Fibroblast of skin of right biceps (primary cell): ENCODE data around the gene MPZL1.

ENCODE experiments used
- DNase-seq: peaks from one replicate; pipeline ENCODE4 v3.0.0-alpha.2; 2013

Gene MPZL1

GRCh38 chr1:167721617-167722151, at the start of gene MPZL1:
TSS of gene MPZL1 (plus strand) at chr1:167721982. CDS start at chr1:167722152, 170 bp downstream.
- peak; percentile 94 for DNase-seq

DNA sequence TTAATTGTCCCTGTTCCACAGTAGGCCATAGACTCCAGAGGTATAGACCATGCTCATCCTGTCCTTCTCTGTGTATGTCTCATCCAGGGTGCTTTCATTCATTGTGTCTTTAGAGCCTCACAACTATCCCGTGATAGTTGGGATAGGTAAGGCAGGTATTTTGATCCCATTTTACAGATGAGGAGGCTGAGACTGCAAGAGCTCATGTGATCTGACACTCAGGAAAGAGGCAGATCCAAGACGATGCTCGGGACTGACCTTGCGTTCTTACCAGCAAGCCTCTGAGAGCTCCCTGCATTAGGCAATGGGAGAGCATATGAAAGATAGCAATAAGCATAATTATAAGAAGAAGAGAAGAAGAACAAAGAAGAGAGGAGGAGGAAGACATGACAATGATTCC, 49.0 kb upstream of the MPZL1 start:
- no peak for DNase-seq

GRCh38 chr1:167673265-167673664, 48.5 kb upstream of the MPZL1 start:
- no peak for DNase-seq

- DNase-seq = no peak
These were observed 47.6 kb upstream of the MPZL1 start for GRCh38 chr1:167674156-167674555.

DNA sequence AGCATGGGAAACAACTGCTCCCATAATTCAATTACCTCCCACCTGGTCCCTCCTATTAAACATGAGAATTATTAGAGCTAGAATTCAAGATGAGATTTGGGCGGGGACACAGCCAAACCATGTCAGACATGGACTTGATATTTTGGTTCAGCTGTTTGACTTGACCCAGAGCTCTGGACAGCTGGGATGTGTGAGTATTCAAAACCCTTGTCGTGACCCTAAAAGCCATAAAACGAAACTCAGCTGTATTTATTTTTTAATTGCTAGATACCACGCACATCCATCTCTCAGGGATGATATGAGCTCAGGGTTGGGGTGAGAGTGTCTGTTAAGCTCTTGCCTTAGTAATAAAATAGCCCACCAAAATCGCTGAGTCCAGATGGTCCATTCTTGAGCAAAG, 46.3 kb upstream of the MPZL1 start:
- DNase-seq = no peak

GRCh38 chr1:167676205-167676915, 45.4 kb upstream of the MPZL1 start:
- no peak for DNase-seq

GRCh38 chr1:167676916-167677848, 44.6 kb upstream of the MPZL1 start:
- no peak for DNase-seq

DNA sequence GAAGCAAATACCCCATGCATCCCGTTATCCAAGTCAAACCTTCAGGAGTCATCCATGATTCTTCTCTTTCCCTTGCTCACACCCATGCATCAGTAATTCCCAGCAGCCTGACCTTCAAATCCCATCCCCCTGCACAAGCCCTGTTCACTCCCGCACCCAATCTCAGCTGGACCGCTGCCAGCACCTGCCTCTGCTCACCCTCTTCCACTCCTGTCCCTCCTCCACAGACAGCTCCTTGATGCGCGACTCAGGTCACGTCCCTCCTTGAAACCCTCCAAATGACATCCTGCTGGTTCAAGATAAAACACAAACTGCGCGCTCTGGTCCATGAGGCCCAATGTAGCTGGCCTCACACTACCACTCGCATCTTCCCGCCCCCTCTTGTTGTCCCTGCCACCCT, 43.4 kb upstream of the MPZL1 start:
- no peak for DNase-seq

DNA sequence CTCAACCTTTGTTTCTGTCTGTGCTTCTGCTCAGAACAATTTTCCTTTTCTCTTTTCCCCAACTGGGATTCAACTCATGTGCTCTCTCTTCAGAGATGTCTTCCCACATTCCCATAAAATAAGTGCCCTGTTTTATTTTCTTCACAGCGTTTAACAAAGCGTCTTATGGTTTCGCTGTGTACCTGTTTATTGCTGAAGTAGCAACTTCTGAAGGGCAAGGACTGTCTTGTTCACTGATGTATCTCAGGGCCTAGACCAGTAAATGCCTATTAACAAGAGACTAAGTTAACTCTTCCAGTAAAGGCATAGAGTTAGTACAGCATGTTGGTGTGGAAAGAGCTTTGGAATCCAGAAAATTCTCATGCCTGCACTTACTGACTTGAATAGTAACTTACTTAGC, 42.9 kb upstream of the MPZL1 start:
- no peak for DNase-seq

DNA sequence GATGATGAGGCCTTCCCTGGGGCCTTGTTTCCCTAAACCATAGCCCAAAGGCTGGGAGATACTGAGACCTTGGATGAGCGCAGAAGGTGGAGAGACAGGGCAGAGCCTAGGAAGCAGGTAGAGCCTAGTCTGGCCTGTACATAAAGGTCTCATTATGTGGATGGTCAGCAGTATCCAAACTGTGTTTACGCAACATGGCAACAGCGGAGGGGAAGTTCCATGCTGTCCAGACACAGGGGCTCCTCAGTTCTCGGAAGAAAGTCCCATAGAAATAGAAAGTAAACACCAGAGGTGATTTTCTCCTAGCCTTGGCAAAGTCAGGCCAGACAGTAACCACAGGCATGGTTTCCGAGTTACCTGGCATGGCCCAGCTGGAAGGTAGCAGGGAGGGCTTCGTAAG, 42.1 kb upstream of the MPZL1 start:
- no peak for DNase-seq

DNA sequence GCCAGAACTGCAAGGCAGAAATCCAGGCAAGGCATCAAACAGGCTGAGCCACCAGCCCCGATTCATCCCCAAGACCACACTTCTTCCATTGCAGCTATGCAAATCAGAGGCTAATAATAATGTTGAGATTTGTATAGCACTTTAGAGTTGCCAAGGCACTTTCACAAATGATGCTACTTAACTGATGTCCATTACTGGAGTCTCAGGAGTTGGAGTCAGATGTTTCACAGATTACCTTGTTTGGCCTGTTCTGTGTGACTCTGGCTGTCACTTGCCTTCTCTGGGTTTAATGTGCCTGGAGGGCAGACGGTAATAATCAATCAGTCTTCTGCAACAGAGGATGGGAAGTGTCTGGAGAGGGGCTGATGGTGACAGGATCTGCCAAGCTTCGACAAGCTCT, 40.8 kb upstream of the MPZL1 start:
- no peak for DNase-seq

- DNase-seq = no peak
These were observed 40.2 kb upstream of the MPZL1 start for GRCh38 chr1:167681451-167682098.

GRCh38 chr1:167683226-167683625, 38.6 kb upstream of the MPZL1 start:
- DNase-seq = no peak

DNA sequence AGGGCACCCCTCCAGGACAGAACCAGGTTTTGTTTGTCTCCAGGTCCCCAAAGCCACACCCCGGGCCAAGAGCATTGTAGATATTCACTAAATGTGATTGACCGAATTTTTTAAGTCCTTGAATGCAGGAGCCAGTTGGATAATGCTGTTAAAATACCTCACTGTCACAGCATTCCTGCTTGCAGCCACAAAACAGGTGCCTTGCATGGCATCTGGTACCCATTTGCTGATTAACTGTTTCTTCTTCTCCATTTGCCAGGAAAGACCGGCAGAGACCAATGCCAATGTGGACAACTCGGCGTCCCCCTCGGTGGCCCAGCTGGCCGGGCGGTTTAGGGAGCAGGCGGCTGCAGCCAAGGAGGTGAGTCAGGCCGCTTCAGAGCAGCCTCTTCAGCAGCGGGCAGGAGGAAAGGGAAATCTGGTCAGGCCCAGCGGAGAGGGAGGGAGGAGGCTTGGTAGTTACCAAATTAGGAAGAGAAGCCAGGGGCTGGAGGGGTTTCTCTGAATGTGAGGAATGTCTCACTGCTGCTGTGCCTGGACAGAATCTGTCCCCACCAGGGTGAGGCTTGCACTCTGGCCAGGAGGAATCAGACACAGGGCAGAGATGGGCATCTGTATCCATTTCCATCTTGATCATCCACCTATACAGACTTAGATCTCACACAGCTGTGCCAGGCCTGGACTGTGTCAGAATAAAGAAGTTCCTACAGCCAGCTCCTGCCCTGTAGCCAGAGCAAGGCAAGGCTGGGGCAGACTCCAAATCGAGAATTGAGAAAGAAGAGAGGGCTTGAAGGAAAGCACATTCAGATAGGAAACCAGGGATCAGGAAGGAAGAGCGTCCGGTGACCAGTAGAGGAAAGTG, 37.9 kb upstream of the MPZL1 start:
- peak; percentile 52 for DNase-seq

- no peak for DNase-seq
These were observed 35.9 kb upstream of the MPZL1 start for GRCh38 chr1:167685844-167686243.

GRCh38 chr1:167687919-167688519, 33.8 kb upstream of the MPZL1 start:
- DNase-seq = peak; percentile 72

DNA sequence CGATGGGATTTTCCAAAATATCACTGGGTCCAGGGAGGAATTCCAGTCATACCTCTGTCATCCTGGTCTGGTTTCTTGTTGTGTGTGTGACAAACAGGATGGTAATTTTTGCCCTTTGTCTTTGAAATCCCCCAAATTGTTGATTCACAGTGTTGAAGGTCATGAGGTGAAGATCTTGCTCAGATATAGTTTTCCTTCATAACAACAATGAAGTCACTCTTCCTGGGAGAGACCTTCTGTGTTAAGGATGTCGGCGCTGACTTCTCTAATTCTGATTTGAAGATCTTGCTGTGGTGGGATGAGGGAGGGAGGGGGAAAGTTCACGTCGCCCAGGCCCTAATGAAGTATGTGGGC, 32.2 kb upstream of the MPZL1 start:
- DNase-seq = no peak

DNA sequence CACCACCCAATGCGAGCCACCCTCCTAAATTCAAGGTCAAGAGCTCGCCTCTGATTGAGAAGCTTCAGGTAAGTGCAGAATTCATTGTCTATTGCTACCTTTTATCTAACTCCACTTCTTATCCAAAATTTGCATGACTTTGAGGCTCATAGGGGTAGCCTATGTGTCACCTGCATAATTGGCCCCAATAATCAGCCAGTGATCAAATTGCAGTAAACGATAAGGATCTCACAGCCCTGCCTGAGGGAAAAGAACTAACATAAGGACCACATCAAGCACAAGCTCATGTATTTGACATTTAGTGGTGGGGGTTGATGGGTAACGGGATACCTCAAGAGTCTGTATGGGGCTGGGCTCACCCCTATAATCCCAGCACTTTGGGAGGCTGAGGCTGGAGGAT, 31.7 kb upstream of the MPZL1 start:
- no peak for DNase-seq

- no peak for DNase-seq
These were observed 28.2 kb upstream of the MPZL1 start for GRCh38 chr1:167693425-167694045.

- DNase-seq = no peak
These were observed 27.1 kb upstream of the MPZL1 start for GRCh38 chr1:167694691-167695090.

DNA sequence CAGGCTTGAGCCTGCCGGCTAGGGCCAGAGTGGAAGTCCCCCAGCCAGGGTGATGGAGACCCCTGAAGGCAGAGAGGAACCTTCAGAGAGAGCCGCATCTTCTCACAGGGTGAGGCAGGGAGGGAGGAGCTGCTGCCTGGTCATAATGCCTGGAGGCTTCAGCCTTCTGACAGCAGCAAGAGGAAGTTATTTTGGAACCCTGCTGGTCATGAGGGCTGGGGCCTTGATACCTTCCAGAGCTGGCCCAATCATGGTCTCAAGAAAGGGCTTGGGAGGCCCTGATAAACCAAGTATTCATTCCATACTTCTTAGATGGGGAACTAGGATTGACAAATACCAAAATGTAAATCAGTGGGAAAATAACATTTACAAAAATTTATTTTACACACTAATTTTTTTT, 26.6 kb upstream of the MPZL1 start:
- no peak for DNase-seq
